Chondrocyte (in vitro differentiated cells): Measurements from ENCODE around the gene G6PC3. TPM values are rescaled to one million over a fixed set of nuclear protein-coding genes. Genes with fewer than 3 reads are reported as not detected.
"Not testable (repeated sequence)": the region's sequence is repeated elsewhere in the genome, so short reads cannot be mapped to it uniquely, and the experiment has no call there.

Experiments
- DNase-seq: peaks from one replicate; pipeline ENCODE4 v3.0.0; 2021; ENCODE audit warnings: mixed read lengths, low spot score
- H3K27ac Mint-ChIP-seq: one replicate; pipeline ENCODE4 v1.8.0; 2021; ENCODE audit warnings: mild to moderate bottlenecking, moderate library complexity, mixed read lengths; ENCODE audit not compliant: unreplicated experiment
- H3K27me3 Mint-ChIP-seq: 2 replicates; pipeline ENCODE4 v1.8.0; 2021; ENCODE audit warnings: low read depth, mixed read lengths
- H3K36me3 Mint-ChIP-seq: 2 replicates; pipeline ENCODE4 v1.8.0; 2021; ENCODE audit warnings: low read depth, mixed read lengths
- H3K4me1 Mint-ChIP-seq: 2 replicates; pipeline ENCODE4 v1.8.0; 2021; ENCODE audit warnings: low read depth, mild to moderate bottlenecking, mixed read lengths
- H3K4me3 Mint-ChIP-seq: one replicate; pipeline ENCODE4 v1.8.0; 2021; ENCODE audit warnings: mild to moderate bottlenecking, moderate library complexity, mixed read lengths; ENCODE audit not compliant: unreplicated experiment
- H3K9me3 Mint-ChIP-seq: 2 replicates; pipeline ENCODE4 v1.8.0; 2021; ENCODE audit warnings: low read depth, mixed read lengths
- CTCF ChIP-seq: fragments of 200-600 bp; sonication (generic); IDR thresholded peaks from 2 replicates; pipeline ENCODE4 v1.5.0; 2021; ENCODE audit warnings: antibody characterized with exemption, mild to moderate bottlenecking, moderate library complexity
- total RNA-seq: library from RNA; stranded (reverse); gene quantifications from 3 replicates; pipeline ENCODE4 v1.2.1, GENCODE V29; 2021

Gene G6PC3
- total RNA-seq, 1 donor from 2014 or later: 59.2 TPM

DNA sequence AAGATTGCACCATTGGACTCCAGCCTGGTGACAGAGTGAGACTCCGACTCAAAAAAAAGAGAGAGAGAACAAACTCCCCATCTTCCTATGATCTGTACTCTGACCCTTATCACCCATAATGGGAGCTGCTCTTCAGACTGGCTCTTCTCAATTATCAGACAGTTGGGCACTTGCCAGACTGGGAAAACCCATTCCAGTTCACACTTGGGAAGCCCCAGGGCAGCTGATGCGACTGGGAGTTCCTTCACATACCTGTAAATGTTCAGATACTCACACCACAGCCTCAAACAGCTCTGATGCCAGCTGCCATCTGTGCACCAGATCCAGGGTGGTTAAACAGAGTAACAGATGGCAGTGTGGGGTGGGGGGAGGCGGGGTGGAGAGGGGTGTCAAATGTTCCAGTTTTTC lies 31.9 kb upstream of the G6PC3 start:
- Mint-ChIP-seq H3K4me3 (no peak overlapping the region), H3K9me3 (no peaks in the 10 kb centered on the region), H3K27ac (peak overlapping the region; percentile 41), H3K36me3 (peaks cover 12% of the 10 kb centered on the region), H3K4me1 (peaks cover 27% of the 10 kb centered on the region), H3K27me3 (no peaks in the 10 kb centered on the region)
- no peak for TF ChIP-seq CTCF
- no peak for DNase-seq

- peaks cover 5% of the 10 kb centered on the region for H3K36me3 Mint-ChIP-seq
- TF ChIP-seq CTCF: no peak
- H3K4me3 Mint-ChIP-seq: no peak overlapping the region
- H3K4me1 Mint-ChIP-seq: peaks cover 38% of the 10 kb centered on the region
- no peaks in the 10 kb centered on the region for H3K27me3 Mint-ChIP-seq
- DNase-seq: no peak
- H3K27ac Mint-ChIP-seq: peak overlapping the region; percentile 84
- H3K9me3 Mint-ChIP-seq: no peaks in the 10 kb centered on the region
Observed at GRCh38 chr17:44039829-44040635, 30.5 kb upstream of the G6PC3 start.

GRCh38 chr17:44043272-44043696 lies 27.3 kb upstream of the G6PC3 start:
- Mint-ChIP-seq H3K4me1 (peaks cover 38% of the 10 kb centered on the region), H3K4me3 (no peak overlapping the region), H3K27me3 (no peaks in the 10 kb centered on the region), H3K36me3 (peaks cover 5% of the 10 kb centered on the region), H3K27ac (peak overlapping the region; percentile 64), H3K9me3 (no peaks in the 10 kb centered on the region)
- DNase-seq: no peak
- TF ChIP-seq CTCF: no peak

- Mint-ChIP-seq H3K4me1 (peaks cover 38% of the 10 kb centered on the region), H3K9me3 (no peaks in the 10 kb centered on the region), H3K27ac (peak overlapping the region; percentile 64), H3K27me3 (no peaks in the 10 kb centered on the region), H3K36me3 (peaks cover 3% of the 10 kb centered on the region), H3K4me3 (no peak overlapping the region)
- no peak for TF ChIP-seq CTCF
- no peak for DNase-seq
Observed at GRCh38 chr17:44044071-44044470, 26.5 kb upstream of the G6PC3 start.

- Mint-ChIP-seq H3K27ac (no peak overlapping the region), H3K36me3 (peaks cover 3% of the 10 kb centered on the region), H3K4me1 (peaks cover 28% of the 10 kb centered on the region), H3K9me3 (no peaks in the 10 kb centered on the region), H3K4me3 (no peak overlapping the region), H3K27me3 (no peaks in the 10 kb centered on the region)
- no peak for DNase-seq
- TF ChIP-seq CTCF: no peak
Observed at GRCh38 chr17:44045486-44045885, 25.0 kb upstream of the G6PC3 start.

DNA sequence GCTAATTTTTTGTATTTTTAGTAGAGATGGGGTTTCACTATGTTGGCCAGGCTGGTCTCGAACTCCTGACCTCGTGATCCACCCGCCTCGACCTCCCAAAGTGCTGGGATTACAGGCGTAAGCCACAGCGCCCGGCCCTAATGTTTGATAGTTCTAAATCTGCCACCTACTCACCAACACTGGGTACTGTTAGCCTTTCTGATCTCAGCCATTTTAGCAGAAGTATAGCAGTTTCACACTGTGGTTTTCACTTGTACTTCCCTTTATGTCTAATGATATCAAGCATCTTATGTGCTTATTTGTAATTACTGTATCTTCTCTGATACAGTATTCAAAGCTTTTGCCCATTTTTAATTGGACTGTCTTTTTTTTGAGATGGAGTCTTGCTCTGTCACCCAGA lies 23.6 kb upstream of the G6PC3 start:
- H3K36me3 Mint-ChIP-seq, H3K27ac Mint-ChIP-seq: not testable (repeated sequence)

More for the DNA sequence above, 23.6 kb upstream of the G6PC3 start:
- H3K9me3 Mint-ChIP-seq, DNase-seq, H3K27me3 Mint-ChIP-seq, H3K4me3 Mint-ChIP-seq: not testable (repeated sequence)
- peaks cover 18% of the 10 kb centered on the region for H3K4me1 Mint-ChIP-seq
